GM12878 (cell line): ENCODE measurements around the gene ZP4. TPM values are rescaled to one million over a fixed set of nuclear protein-coding genes. Genes with fewer than 3 reads are reported as not detected.

ENCODE experiments used
- ATF2 ChIP-seq: IDR thresholded peaks from 2 replicates; pipeline ENCODE4 v1.6.1; 2012; ENCODE audit warnings: low read length, inconsistent platforms
- BCL11A ChIP-seq: IDR thresholded peaks from 2 replicates; pipeline ENCODE4 v1.6.1; 2011; ENCODE audit warnings: low read depth, low read length
- E2F4 ChIP-seq: IDR thresholded peaks from 2 replicates; pipeline ENCODE4 v1.6.1; 2012; ENCODE audit warnings: low read depth, low read length, improper control_type of control experiment
- FOXK2 ChIP-seq: fragments of 450-650 bp; IDR thresholded peaks from 2 replicates; pipeline ENCODE4 v1.6.1; 2017; ENCODE audit warnings: mild to moderate bottlenecking, moderate library complexity
- FOXM1 ChIP-seq: IDR thresholded peaks from 2 replicates; pipeline ENCODE4 v1.6.1; 2012; ENCODE audit warnings: low read depth, mild to moderate bottlenecking, inconsistent platforms, low read length, moderate library complexity
- GATAD2B ChIP-seq: fragments of 450-650 bp; conservative IDR thresholded peaks from 2 replicates; pipeline ENCODE4 v1.6.1; 2017; ENCODE audit warnings: low read depth, mild to moderate bottlenecking, moderate library complexity
- HCFC1 ChIP-seq: fragments of 150-350 bp; IDR thresholded peaks from 2 replicates; pipeline ENCODE4 v1.6.1; 2014; ENCODE audit warnings: low read length
- MTA2 ChIP-seq: fragments of 450-650 bp; IDR thresholded peaks from 2 replicates; pipeline ENCODE4 v1.6.1; 2016; ENCODE audit warnings: low read depth, mild to moderate bottlenecking, moderate library complexity
- NFIC ChIP-seq: IDR thresholded peaks from 2 replicates; pipeline ENCODE4 v1.6.1; 2012; ENCODE audit warnings: low read depth, mild to moderate bottlenecking, inconsistent platforms, low read length, moderate library complexity
- PBX3 ChIP-seq: IDR thresholded peaks from 2 replicates; pipeline ENCODE4 v1.6.1; 2011; ENCODE audit warnings: mild to moderate bottlenecking, low read depth, low read length, moderate library complexity; ENCODE audit not compliant: insufficient replicate concordance
- PKNOX1 ChIP-seq: fragments of 450-650 bp; IDR thresholded peaks from 2 replicates; pipeline ENCODE4 v1.6.1; 2016; ENCODE audit warnings: mild to moderate bottlenecking
- SIN3A ChIP-seq: IDR thresholded peaks from 2 replicates; pipeline ENCODE4 v1.6.1; 2012; ENCODE audit warnings: low read depth, low read length, improper control_type of control experiment
- TBL1XR1 ChIP-seq: IDR thresholded peaks from 2 replicates; pipeline ENCODE4 v1.6.1; 2012; ENCODE audit warnings: low read depth, low read length, improper control_type of control experiment
- WRNIP1 ChIP-seq: IDR thresholded peaks from 2 replicates; pipeline ENCODE4 v1.6.1; 2011; ENCODE audit warnings: low read depth, low read length, improper control_type of control experiment, borderline replicate concordance
- ZBTB11 ChIP-seq: fragments of 450-650 bp; formaldehyde crosslinking; IDR thresholded peaks from 2 replicates; pipeline ENCODE4 v1.5.0; 2022; ENCODE audit warnings: mild to moderate bottlenecking, missing genetic modification characterization
- ZNF24 ChIP-seq: fragments of 450-650 bp; IDR thresholded peaks from 2 replicates; pipeline ENCODE4 v1.6.1; 2017; ENCODE audit warnings: antibody characterized with exemption, mild to moderate bottlenecking
- ZNF622 ChIP-seq: fragments of 450-650 bp; IDR thresholded peaks from 2 replicates; pipeline ENCODE4 v1.6.1; 2017; ENCODE audit warnings: mild to moderate bottlenecking, inconsistent platforms
- polyA plus RNA-seq, 11 experiments: library from polyadenylated mRNA; depleted of rRNA in 4 of 11; unstranded in 6 of 11; stranded (reverse) in 5 of 11; fragments of >200 nt; fragmentation: Nextera tagmentation in 4 of 11; fragmentation: Illumina TruSeq in 1 of 11; extraction: Ambion mirVana in 4 of 11; extraction: Trizol in 1 of 11; gene quantifications; 1 replicate in 1 of 11; 2 replicates in 10 of 11; pipeline versions ENCODE4 v1.2.1 to v1.2.3, GENCODE V29; 2011 to 2016; ENCODE audit warnings: inconsistent platforms in 2 of 11, missing spikeins in 2 of 11, low read depth in 1 of 11
- total RNA-seq, 4 experiments: library from RNA; depleted of rRNA in 3 of 4; stranded (reverse); fragments of >200 nt in 3 of 4; fragmentation: Illumina TruSeq in 1 of 4; extraction: Trizol in 1 of 4; gene quantifications; 2 replicates each; pipeline versions ENCODE4 v1.2.1 to v1.2.3, GENCODE V29; 2013 to 2021

Gene ZP4
- total and polyA plus RNA-seq, 10 of the 15 experiments (the other 5 are each of a cell fraction or from before 2014, with no cell fraction given) = 0.23 TPM; not detected in 9

GRCh38 chr1:237864338-237865244 is 26.1 kb downstream of the ZP4 start (continued):
- TF ChIP-seq PKNOX1 (no peak), HCFC1 (no peak), FOXK2 (no peak), E2F4 (no peak), FOXM1 (no peak), NFIC (no peak), TBL1XR1 (no peak), BCL11A (no peak), GATAD2B (0 out of 2 replicates have a peak, but pooled peaks have one; percentile 36), PBX3 (no peak), MTA2 (no peak), ZNF622 (no peak), SIN3A (0 out of 2 replicates have a peak, but pooled peaks have one; percentile 29), WRNIP1 (no peak), ZNF24 (no peak), ZBTB11 (CRISPR knock-in tag) (no peak), ATF2 (no peak)
